HG03175 (cell line): ENCODE data around the gene JSRP1.

Experiments
- ATAC-seq: cut with Tn5 transposase; IDR thresholded peaks from one replicate; pipeline ENCODE4 v1.9.1; 2021; ENCODE audit warnings: mild to moderate bottlenecking, moderate library complexity; ENCODE audit not compliant: unreplicated experiment

The JSRP1 gene

DNA sequence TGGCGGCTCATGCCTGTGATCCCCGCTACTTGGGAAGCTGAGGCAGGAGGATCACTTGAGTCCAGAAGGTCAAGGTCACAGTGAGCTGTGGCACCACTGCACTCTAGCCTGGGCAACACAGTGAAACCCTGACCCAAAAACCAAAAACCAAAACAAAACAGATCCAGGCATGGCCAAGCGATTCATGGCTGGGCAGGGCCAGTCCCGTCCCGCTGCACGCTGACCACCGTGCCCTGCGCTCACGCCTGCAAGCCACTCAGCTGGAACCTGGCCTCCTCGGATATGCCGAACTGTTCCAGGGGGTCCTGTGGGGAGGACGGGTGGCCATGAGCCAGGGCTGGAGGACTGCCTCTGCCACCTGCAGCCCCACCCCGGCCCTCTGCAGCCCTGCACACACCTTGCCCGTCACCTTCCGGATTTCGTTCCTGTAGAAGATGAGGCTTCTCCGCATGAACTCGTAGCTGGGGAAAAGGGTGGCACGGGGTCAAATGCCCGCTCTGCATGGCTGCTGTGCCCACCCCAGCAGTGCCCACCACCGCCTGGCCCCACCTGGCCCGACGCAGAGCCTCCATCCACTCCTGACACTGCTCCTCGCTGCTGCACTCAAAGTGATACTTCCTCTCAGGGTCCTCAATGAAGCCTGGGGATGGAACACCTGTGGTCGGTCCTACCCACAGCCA lies 22.5 kb downstream of the JSRP1 start:
- ATAC-seq = no peak

DNA sequence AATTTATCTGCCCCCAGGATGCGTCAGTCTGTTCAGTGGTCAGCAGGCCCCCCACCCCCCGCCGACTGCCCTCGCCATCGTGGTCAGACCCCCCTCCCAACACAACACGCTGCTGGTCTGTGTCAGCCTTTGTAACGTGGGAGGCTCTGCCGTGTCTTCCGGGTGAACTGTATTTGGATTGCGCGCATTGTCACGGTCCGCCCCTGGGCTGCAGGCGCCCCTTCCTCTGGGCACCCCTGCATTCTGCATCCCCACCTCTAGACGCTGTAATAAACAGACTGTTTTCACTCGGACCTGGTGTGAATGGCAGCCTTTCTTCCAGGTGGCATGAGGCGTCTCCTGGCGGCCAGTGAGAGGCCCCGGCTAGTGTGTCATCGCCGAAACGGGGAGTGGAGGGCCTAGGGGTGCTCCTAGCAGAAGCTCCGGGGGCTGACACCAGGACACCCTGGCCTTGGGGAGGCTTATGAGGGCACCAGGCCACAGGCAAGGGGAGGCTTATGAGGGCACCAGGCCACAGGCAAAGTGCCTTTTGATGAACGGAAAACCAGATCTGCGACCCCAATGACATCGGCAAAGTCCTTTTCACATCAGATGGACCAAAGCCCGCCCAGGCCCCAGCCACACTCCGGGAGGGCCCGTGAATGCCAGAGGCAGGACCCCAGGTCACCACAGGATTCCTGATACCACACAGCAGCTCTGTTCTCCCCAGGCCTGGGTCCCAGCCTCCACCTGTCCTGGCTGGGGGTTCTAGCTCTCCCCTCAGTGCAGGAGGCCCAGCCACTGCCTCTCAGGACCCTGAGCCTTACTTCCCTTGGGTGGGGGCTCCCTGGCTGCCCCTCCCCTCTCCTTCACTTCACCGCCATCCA lies 23.7 kb downstream of the JSRP1 start:
- ATAC-seq = no peak

DNA sequence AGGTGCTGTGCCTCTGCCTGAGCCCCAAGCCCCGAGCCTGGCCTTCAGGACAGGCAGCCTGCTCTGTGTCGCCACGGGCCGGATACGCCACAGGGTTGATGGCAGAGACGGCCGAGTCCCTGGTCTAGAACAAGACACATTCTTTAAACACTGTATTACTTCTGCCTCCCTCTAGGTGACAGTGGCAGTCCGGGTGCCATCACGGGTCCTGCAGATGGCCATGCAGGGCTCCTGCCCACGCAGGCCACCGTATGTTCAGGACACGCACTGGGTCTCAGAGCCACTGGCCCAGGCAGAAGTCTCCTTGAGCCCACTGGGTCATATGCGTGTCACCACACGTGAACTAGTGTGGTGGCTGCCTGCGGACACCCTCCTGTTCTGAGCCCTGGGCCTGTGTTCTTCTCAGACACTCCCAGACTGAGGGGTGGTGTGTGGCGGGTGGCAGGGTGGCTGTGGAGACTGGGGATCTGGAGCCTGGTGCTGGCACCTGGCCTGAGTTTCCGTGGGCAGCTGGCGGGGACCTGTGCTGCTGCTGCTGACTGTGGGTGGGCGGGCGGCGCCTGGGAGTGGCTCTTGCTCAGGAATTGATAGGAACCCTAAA lies 24.5 kb downstream of the JSRP1 start:
- no peak for ATAC-seq

DNA sequence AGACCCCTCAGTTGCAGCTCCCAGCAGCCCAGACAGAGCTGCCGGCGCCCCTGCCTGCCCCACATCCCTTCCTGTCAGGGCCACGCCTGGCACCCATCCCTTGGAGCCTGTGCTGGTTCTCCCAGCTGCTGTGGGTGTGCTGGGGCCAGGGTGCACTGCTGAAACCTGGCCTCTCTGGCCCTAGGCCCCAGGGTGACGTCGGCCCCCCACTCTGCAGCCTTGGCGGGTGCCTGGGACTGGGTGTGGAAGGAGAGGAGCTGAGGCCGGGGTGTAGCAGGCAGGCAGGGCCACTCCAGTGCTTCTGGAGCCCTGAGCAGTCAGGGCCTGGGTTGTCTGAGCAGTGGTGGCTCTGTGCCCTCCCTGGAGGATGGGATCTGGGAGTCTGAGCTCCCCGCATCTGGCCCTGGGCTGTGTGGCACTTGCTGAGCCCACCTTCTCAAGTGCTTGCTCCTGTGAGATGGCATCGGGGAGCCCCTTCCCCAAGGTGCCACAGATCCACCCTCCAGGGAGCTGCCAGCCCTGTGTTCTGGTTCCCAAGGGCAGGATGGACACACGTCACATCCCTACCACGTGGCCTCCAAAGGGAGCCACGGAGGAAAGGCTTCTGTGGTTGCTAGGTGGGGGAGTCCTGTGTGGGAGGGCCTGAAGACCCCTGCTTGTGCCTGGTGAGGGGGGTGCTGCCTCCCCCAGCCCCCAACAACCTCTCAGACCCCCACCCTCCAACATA lies 25.2 kb downstream of the JSRP1 start:
- no peak for ATAC-seq

DNA sequence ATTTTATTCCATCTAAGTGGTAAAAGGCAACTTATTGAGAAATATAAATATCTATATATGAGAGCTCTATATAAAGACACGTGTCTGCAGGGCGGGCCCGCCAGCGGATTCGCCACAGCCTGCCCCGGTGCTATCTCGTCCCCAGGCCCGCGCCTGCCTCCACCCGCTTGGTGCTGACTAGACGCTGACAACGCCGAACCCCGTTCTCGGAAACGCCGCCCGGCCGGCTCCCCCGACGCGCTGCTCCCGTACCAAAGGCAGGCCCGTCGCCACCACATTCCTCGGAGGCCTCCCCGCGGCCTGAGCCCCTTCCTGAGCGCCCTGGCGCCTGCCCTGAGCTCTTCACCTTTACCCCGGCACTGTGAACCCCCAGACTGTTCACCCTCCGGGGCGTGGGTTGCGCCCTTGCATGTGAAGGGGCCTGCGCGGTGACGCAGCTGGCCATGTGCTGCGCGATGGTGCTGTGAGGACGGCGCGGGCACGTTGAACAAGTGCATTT lies 26.1 kb downstream of the JSRP1 start:
- no peak for ATAC-seq

DNA sequence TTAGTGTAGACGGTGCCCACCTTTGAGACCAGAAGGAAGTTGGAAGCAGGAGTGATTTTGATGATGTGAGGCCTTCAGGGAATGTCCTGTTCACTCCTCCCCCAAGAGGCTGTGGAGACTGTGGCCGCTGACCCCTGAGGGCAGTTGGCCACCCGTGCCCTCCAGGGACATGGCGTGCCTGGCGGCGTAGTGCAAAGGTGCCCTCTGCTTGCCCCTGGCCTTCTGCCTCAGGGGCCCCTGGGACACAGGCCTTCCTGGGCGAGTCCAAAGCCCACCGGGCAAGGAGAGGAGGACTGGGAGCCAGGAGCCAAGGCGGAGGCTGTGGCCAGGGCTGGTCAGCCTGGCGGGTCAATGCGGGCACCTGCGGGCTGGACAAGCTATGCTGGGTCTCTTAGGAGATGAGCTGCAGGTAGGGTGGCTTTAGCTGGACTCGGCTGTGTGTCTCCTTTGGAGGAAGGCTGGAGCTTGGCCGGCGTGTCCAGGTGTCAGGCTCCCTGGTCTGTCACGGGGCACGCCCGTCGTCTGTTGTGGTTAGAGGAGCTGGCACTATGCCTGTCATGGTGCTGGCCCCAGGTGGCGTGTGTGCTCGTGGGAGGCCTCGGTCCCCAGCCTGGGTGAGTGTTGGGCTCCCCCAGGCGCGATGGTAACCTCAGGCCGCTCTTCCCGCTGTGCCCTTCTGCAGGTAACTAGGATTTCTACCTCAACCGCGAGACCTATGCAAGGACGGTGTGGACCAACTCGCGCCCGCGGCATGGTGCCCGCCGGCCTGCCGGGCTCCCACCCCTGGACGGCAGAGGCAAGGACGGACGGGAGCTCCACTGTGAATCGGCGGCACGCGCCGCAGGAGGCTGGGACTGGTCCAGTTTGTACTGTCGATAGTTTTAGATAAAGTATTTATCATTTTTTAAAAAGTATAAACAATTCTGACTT lies 26.8 kb downstream of the JSRP1 start:
- no peak for ATAC-seq

DNA sequence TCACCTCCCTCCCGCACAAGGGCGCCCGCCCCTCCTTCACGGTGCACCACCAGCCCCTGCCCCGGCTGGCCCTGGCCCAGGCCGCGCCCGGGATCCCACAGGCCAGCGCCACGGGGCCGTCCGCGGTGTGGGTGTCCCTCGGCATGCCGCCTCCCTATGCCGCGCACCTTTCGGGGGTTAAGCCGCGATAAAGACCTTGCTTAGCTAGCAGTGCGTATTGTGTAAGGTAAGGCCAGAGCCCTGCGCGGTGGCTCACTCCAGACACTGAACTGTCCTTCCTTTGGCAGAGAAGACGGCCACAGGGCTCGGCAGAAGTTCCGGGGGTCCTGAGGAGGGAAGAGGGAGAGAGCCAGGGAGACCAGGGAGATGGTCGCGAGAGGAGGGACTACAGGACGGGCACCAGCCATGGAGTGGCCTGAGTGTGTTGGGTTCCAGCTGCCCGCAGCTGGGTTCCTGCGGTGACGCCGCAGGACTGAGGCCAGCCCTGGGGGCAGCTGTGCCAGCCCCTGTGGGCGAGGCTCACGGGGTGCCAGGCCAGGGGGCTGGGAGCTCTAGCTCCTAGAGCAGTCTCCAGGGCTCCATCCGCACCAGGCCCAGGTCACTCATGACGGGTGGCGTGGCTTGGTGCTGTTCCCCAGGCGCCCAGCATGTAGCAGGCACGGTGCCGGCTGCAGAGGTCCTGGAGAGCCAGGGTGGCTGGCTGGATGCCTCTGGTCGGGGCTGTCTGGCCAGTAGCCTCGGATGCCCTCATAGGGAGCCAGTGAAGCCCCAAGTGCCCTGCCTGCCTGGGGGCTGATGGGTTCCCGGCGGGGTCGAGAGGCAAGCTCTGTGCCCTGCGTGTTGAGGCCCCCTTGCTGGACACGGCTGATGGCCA lies 27.8 kb downstream of the JSRP1 start:
- no peak for ATAC-seq

DNA sequence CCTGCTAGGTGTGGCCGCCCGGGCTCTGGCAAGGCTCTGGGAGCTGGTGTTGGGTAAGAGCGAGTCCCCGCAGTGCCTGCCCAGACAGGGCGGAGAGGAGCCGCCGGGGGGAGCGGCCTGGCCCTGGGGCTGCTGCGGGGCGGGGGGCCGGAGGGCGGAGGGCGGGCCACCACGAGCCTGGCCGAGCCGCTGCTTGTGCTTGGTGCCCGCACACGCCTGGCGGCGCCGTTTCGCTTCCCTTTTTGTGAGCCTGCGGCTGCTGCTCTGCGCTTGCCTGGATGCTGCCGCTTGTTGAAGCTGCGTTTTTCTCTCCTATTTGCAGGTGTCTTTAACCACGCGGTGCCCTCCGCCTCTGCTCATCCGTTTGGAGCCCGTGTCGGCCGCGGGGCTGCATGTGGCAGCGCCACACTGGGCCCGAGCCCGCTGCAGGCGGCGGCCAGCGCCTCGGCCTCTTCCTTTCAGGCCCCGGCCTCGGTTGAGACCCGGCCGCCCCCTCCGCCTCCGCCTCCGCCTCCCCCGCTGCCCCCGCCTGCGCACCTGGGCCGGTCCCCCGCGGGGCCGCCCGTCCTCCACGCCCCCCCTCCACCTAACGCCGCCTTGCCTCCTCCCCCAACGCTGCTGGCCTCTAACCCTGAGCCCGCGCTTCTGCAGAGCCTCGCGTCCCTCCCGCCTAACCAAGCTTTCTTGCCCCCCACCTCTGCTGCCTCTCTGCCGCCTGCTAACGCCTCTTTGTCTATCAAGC lies 28.6 kb downstream of the JSRP1 start:
- no peak for ATAC-seq

DNA sequence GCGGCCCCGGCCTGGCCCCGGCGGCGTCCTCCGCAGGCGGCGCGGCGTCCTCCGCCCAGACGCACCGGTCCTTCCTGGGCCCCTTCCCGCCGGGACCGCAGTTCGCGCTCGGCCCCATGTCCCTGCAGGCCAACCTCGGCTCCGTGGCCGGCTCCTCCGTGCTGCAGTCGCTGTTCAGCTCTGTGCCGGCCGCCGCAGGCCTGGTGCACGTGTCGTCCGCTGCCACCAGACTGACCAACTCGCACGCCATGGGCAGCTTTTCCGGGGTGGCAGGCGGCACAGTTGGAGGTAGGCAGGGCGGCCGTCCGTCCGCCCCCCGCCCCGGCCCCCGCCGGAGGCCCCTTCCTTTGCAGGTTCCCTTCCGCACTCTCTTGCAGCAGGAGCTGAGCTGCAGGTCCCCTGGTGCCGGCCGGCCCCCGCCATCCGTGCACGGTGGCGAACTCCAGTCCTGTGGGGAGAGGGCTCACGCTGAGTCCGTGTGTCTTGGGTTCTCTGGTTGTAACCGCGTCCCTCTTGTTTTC lies 29.3 kb downstream of the JSRP1 start:
- ATAC-seq = no peak

DNA sequence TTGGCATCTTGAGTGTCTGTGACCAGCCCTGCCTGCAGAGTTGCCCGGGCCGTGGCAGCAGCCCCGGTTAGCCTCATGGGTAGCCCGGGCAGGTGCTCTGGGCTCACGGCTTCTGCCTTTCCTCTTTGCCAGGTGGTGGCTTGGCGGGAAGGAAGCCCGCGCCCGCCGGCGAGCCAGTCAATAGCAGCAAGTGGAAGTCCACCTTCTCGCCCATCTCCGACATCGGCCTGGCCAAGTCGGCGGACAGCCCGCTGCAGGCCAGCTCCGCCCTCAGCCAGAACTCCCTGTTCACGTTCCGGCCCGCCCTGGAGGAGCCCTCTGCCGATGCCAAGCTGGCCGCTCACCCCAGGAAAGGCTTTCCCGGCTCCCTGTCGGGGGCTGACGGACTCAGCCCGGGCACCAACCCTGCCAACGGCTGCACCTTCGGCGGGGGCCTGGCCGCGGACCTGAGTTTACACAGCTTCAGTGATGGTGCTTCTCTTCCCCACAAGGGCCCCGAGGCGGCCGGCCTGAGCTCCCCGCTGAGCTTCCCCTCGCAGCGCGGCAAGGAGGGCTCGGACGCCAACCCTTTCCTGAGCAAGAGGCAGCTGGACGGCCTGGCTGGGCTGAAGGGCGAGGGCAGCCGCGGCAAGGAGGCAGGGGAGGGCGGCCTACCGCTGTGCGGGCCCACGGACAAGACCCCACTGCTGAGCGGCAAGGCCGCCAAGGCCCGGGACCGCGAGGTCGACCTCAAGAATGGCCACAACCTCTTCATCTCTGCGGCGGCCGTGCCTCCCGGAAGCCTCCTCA lies 30.0 kb downstream of the JSRP1 start:
- ATAC-seq = no peak

DNA sequence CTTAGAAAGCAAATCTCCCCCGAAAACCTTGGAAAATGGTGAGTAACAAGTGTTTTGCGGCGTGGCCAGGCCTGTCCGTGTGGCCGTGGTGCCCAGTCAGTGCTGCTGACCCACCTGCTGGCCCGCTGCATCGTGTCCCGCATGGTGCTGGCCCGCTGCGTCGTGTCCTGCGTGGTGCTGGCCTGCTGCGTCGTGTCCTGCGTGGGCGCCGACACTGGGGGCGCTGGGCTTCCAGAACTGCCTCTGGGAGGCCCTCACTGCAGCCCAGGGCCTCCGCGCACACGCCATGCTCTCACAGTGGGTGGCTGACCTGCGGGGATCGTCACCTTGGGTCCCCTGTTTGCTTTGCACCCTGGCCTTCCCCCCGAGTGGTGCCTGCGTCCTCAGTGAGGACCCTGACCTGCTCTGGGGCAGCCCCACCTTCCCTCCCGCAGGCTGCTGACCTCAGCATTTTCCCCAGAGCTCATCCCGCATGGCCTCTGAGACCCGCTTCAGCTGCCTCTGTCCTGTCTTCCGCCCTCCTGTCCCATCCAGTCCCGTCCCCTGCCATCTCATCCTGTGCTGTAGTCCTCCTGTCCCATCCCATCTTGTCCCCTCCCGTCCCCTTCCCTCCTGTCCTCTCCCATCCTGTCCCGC lies 30.7 kb downstream of the JSRP1 start:
- no peak for ATAC-seq

DNA sequence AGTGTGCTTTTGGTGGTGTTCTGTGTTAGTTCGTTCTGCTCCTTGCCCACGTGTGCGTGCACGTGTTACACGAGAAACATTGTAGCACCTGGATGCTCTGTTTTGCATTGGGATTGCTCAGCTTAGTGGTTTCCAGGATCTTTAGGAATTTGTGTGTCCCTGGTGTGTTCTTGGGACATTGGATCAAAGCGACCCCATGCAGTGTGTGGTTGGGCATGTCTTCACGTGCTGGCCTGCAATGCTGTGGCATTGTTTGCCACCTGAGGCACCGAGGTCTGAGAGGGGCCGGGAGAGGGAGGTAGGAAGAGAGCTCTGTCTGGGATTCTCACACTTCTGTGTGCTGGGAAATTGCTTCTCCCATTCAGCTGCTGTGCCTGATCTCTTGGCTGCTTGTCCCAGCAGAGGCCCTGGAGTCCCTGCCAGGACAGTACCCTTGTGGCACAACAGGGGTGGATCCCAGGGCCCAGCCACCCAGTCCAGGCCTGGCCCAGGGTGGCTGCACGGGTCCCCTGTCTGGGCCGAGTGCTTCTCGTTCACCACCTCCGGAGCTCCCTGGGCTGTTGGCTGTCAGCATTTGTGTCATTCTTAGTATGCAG lies 31.4 kb downstream of the JSRP1 start:
- ATAC-seq = no peak

DNA sequence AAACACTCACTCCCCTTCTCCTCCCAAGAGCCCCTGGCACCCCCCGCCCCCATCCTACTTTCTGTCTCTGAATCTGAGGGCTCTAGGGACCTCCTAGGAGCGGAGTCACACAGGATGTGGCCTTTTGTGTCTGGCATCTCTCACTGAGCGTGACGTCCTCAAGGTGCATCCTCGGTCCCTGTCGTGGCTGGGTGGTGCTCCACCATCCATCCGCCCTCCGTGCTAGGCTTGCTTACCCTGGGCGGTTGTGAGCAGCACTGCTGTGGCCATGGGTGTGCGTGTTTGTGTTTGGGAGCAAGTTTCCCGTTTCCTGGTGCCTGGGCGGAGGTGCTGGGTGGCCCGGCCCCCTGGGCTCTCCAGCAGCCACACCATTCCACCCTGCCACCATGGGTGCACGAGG lies 32.3 kb downstream of the JSRP1 start:
- no peak for ATAC-seq

DNA sequence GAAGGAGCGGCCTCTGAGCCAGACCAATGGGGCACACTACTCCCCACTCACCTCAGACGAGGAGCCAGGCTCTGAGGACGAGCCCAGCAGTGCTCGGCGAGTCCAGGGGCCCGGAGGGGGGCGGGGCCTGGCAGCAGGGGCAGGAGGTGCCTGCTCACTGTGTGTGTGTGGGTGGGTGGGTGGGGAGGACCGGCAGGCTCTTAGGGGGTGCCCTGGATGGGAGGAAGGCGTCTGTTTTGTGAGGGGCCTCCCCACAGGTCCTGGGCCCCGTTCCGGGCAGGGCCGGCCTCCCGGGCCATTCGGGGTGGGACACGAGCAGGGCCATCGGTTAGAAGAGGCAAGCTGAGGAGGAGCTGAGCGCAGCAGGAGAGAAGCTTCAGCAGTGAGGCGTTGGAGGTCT lies 32.8 kb downstream of the JSRP1 start:
- no peak for ATAC-seq

DNA sequence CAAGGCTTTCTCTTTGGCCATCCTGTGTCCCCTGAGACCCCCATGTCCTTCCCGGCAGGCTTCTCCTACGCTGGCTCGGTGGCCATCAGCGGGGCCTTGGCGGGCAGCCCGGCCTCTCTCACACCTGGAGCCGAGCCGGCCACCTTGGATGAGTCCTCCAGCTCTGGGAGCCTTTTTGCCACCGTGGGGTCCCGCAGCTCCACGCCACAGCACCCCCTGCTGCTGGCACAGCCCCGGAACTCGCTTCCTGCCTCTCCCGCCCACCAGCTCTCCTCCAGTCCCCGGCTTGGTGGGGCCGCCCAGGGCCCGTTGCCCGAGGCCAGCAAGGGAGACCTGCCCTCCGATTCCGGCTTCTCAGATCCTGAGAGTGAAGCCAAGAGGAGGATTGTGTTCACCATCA lies 34.3 kb downstream of the JSRP1 start:
- ATAC-seq = no peak

DNA sequence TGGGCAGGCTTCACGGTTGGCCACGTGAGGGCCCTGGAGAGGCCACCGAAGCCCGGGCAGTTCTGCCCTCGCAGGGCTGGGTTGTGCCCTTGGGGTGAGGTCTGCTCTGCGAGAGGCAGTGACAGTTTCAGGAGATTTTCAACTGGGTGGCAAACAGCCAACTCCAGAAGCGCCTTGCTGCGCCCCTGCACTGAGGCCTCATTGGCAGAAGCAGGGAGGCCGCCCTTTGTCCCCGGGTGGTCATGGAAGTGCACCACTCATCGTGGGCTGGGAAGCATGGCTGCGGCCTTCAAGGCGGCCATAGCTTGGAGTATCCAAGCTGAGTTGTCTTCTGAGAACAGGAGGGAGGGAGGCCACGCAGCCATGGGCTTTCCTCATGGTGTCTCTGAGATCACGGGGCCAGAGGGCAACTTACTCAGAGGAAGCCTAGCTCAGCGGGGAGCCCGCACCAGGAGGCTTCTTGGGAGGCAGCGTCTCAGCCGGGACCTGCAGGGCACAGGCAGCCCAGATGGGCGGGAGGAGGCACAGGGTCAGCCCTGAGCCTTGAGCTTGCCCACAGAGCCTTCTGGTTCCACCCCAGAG lies 34.9 kb downstream of the JSRP1 start:
- ATAC-seq = no peak
